Renal cortical epithelial cell (primary cell): ENCODE results near the gene XPO6. TPM values are rescaled to one million over a fixed set of nuclear protein-coding genes. Genes with fewer than 3 reads are reported as not detected.

ENCODE experiments used
- DNase-seq: peaks from one replicate; pipeline ENCODE4 v3.0.0-alpha.2; 2011; ENCODE audit warnings: low read depth
- total RNA-seq: library from RNA; depleted of rRNA; stranded (reverse); fragments of >200 nt; gene quantifications from 2 replicates; pipeline ENCODE4 v1.2.3, GENCODE V29; 2014

Gene XPO6
- total RNA-seq, 1 donor from 2014 or later, result 140 TPM

GRCh38 chr16:28091656-28092055 is 120.1 kb downstream of the XPO6 start:
- DNase-seq, result no peak

- peak; percentile 55 for DNase-seq
Observed at GRCh38 chr16:28090646-28091377, 121.0 kb downstream of the XPO6 start.

GRCh38 chr16:28089992-28090365 is 121.8 kb downstream of the XPO6 start:
- DNase-seq, result no peak

GRCh38 chr16:28089205-28089991 is 122.4 kb downstream of the XPO6 start:
- DNase-seq, result no peak

DNA sequence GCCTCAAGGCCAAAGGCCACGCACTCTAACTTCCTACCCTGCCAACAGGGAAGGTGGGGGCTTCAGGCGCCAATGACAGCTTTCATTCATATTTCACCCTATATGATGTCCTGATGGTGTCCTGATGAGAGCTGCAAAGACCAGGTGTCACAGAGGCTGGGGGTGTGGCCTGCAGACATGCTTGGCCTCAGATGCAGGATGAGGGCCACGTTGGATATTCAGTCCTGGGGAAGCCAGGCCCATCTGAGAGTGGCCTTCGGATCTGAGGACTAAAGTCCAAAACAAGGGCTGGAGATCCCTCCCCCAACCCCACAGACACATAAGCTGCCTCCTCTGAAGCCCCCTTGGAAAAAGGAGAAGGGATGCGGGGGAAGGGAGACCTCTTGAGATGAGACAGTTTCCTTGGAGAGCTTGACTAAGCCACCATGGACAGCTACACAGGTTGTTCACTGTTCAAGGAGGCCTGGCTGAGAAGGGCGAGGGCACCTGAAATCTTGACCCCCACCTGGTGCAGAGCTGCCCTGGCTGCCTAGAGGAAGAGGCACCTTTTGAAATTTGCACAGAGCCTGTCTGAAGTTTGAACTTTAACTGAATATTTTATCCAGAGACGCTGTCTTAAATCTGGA is 124.0 kb downstream of the XPO6 start:
- DNase-seq, result no peak

GRCh38 chr16:28087140-28087660 is 124.6 kb downstream of the XPO6 start:
- DNase-seq, result no peak

GRCh38 chr16:28086186-28087139 is 125.3 kb downstream of the XPO6 start:
- DNase-seq, result no peak

DNA sequence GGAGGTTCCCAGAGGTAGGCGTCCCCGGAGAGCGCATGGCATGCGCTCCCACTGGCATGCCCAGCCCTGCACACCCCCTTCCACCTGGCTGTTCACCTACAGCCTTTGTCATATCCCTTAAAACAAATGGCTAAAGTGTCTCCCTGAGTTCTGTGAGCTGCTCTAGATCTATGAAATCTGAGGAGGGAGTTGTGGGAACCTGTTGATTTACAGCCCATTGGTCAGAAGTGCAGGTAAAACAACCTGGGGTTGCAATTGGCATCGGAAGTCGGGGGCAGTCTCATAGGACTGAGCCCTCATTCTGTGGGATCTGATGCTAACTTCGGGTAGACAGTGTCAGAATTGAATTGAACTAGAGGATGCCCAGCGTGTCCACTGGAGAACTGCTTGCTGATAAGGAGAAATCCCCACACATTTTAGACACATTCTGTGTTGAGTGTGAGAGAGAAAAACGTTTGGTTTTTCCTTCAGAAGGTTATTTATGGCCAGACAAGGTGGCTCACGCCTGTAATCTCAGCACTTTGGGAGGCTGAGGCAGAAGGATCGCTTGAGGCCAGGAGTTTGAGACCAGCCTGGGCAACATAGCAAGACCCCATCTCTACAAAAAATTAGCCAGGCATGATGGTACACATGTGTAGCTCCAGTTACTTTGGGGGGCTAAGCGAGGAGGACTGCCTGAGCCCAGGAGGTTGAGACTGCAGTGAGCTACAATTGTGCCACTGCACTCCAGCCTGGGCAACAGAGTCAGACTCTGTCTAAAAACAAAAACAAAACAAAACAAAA is 126.2 kb downstream of the XPO6 start:
- no peak for DNase-seq

DNA sequence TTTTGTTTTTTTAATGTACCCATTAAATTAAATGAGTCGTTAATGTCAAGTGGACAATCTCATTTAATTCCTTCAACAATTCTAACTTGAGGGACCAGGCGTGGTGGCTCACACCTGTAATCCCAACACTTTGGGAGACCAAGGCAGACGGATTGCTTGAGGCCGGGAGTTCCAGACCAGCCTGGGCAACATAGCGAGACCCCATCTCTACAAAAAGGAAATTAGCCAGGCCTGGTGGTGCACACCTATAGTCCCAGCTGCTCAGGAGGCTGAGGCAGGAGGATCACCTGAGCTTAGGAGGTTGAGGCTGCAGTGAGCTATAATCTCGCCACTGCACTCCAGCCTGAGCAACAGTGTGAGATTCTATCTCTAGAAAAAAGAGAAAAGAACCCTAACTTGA is 127.6 kb downstream of the XPO6 start:
- DNase-seq, result no peak

- no peak for DNase-seq
Observed at GRCh38 chr16:28082624-28083023, 129.1 kb downstream of the XPO6 start.

DNA sequence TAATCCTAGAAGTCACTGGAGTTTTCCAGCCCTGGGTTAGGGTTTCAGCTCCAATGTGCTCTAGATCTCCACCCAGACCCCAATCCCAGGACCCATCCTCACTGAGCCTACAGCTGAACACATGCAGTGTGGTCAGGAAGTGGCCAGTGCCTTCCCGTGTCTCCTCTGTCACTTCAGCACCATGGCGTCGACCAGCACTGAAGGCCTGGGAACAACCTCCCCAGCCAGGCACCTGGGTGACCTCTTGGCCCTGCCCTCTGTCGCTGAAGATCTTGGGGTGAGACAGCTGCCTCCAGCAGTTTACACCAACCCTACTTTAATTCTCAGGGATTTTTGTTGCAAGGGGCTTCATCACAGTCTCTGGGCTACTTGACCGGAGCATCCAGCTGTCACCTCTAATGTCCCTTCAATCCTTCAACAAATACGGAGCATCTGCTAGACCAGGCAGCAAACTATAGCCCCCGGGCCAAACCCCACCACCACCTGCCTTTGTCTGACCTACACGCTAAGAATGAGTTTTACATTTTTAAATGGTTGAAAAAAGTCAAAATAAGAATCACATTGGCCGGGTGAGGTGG is 130.3 kb downstream of the XPO6 start:
- DNase-seq, result no peak

GRCh38 chr16:28078261-28078660 is 133.5 kb downstream of the XPO6 start:
- no peak for DNase-seq

DNA sequence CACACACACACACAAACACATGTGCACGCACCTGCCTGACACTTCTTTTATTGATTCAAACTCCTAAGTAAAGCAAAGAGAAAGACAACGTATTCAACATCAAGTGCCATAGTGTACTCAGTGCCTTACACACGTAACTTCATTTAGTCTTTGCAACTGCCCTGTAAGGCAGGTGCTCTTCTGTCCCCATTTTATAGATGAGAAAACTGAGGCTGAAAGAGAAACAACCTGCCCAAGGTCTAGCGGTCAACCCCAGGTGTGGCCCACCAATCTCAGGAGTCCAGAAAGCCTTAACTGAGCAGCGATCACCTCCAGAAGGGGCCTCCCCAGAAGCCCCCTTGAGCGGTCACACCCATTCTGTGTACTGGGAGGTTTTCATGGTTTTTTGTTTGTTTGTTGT is 137.9 kb downstream of the XPO6 start:
- no peak for DNase-seq

DNA sequence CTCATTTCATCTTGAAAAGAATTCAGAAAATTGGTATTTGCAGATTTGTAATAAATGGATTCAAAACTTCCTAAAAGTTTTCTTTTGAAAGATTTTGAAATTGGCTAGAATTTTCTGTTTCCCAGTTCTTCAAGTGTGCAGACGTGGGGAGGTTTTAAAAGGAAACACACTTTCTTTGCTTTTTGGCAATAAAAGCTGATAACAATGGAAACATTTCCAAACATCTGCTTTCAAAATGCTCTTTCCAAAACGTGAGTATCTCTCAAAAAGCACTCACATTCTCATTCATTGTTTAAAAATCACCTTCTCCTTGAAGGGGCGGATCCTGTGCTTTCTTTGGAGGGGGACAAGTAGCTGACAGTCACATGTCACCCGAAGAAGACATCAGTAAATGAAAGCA is 139.7 kb downstream of the XPO6 start:
- DNase-seq, result no peak

- no peak for DNase-seq
Observed at GRCh38 chr16:28069971-28070794, 141.6 kb downstream of the XPO6 start.

- no peak for DNase-seq
Observed at GRCh38 chr16:28068976-28069375, 142.8 kb downstream of the XPO6 start.

GRCh38 chr16:28067604-28068379 is 144.0 kb downstream of the XPO6 start:
- peak; percentile 3 for DNase-seq

DNA sequence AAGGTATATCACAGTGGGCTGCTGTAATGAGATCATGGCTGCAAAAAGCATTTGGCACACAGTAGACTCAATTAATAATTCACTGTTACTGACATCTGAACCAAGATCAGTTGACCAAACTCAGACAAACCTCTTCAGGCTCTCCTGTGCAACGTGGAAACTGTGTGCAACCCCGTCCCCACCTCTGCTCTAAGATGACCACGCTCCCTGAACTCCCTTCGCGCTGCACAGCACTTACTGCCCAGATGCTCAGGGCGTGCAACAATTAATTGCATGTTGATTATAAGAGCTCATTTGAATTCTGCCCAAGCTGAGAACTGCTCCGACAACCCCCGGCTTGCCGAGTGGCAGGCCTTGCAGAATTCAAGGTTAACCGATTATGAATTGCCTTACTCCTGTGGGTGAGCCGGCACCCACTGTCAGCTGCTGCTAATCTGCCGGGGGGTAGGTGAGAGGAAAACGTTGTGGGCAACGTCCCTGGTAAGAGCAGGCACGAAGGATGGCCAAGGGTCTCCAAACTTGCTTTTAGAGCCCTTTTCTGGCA is 147.0 kb downstream of the XPO6 start:
- DNase-seq, result no peak
